SK-N-SH (cell line): Measurements from ENCODE around the gene TCF23. TPM values are rescaled to one million over a fixed set of nuclear protein-coding genes. Genes with fewer than 3 reads are reported as not detected.

Experiments used
- CTCF ChIA-PET: fragments of 300-600, 350-600 bp; formaldehyde crosslinking; extraction: SDS; loops from one replicate; lab custom pipeline; 2021; lab: Yijun Ruan, JAX
- POLR2A ChIA-PET: fragments of 350-600 bp; sonication (Branson Sonifier 250); formaldehyde crosslinking; extraction: SDS; loops from one replicate; lab custom pipeline; 2020; ENCODE audit warnings: antibody characterized with exemption, inconsistent platforms; lab: Yijun Ruan, JAX
- DNase-seq: peaks from one replicate; pipeline ENCODE4 v3.0.0; 2012
- H2AFZ ChIP-seq: fragments of 200-600 bp; sonication (generic); 2 replicates; pipeline ENCODE4 v1.8.1; 2016; ENCODE audit warnings: antibody characterized with exemption, mild to moderate bottlenecking, low read depth
- H3F3A ChIP-seq: fragments of 200-600 bp; sonication (generic); replicated peaks from 2 replicates; pipeline ENCODE3; 2016; ENCODE audit warnings: antibody characterized with exemption, mild to moderate bottlenecking; ENCODE audit not compliant: insufficient read depth
- H3K27ac ChIP-seq, 2 experiments: fragments of 200-500 bp in 1 of 2; fragments of 200-600 bp in 1 of 2; sonication (Bioruptor generic) in 1 of 2; sonication (generic), shearing (Covaris generic) in 1 of 2; 2 replicates each; pipeline versions ENCODE4 v1.5.1 to v1.6.1; 2014 to 2016; ENCODE audit warnings: low read depth in 2 of 2, inconsistent platforms in 1 of 2, low read length in 1 of 2, mild to moderate bottlenecking in 1 of 2, mixed read lengths in 1 of 2
- H3K27me3 ChIP-seq: fragments of 200-600 bp; sonication (generic), shearing (Covaris generic); 2 replicates; pipeline ENCODE4 v1.6.1; 2016; ENCODE audit warnings: mixed run types; ENCODE audit not compliant: insufficient read depth
- H3K36me3 ChIP-seq, 2 experiments: fragments of 200-500 bp in 1 of 2; fragments of 200-600 bp in 1 of 2; sonication (Bioruptor generic) in 1 of 2; sonication (generic) in 1 of 2; replicated peaks in 1 of 2; 2 replicates each; pipeline versions ENCODE3 to v1.5.1; 2014 to 2016; ENCODE audit warnings: low read length in 1 of 2, mild to moderate bottlenecking in 1 of 2; ENCODE audit not compliant: insufficient read depth in 2 of 2, control insufficient read depth in 1 of 2
- H3K4me1 ChIP-seq, 2 experiments: fragments of 200-500 bp in 1 of 2; fragments of 200-600 bp in 1 of 2; sonication (Bioruptor generic) in 1 of 2; sonication (generic), shearing (Covaris generic) in 1 of 2; 2 replicates each; pipeline versions ENCODE4 v1.5.1 to v1.6.1; 2014 to 2016; ENCODE audit warnings: low read depth in 1 of 2, low read length in 1 of 2, mixed run types in 1 of 2; ENCODE audit not compliant: insufficient read depth in 2 of 2, control insufficient read depth in 1 of 2
- H3K4me2 ChIP-seq: fragments of 200-600 bp; sonication (generic), shearing (Covaris generic); 2 replicates; pipeline ENCODE4 v1.6.1; 2017; ENCODE audit warnings: mixed run types
- H3K4me3 ChIP-seq, 2 experiments: fragments of 200-500 bp in 1 of 2; fragments of 200-600 bp in 1 of 2; sonication (Bioruptor generic) in 1 of 2; sonication (generic), shearing (Covaris generic) in 1 of 2; 2 replicates each; pipeline versions ENCODE4 v1.5.1 to v1.8.1; 2014 to 2016; ENCODE audit warnings: low read depth in 2 of 2, inconsistent platforms in 1 of 2, low read length in 1 of 2, mild to moderate bottlenecking in 1 of 2, mixed read lengths in 1 of 2, moderate library complexity in 1 of 2
- H3K79me2 ChIP-seq: fragments of 200-600 bp; sonication (generic); 2 replicates; pipeline ENCODE4 v1.8.1; 2017; ENCODE audit warnings: mild to moderate bottlenecking; ENCODE audit not compliant: insufficient read depth
- H3K9ac ChIP-seq: fragments of 200-600 bp; sonication (generic); 2 replicates; pipeline ENCODE4 v1.6.1; 2017; ENCODE audit warnings: mixed run types
- H3K9me2 ChIP-seq: fragments of 200-600 bp; sonication (generic); 2 replicates; pipeline ENCODE4 v1.6.1; 2017; ENCODE audit warnings: mixed run types
- H3K9me3 ChIP-seq: fragments of 200-600 bp; sonication (generic); 2 replicates; pipeline ENCODE4 v1.6.1; 2017; ENCODE audit warnings: mixed run types, mild to moderate bottlenecking, moderate library complexity
- H4K20me1 ChIP-seq: fragments of 200-600 bp; sonication (generic); 2 replicates; pipeline ENCODE4 v1.6.1; 2017; ENCODE audit warnings: mild to moderate bottlenecking, mixed run types; ENCODE audit not compliant: insufficient read depth
- CHD2 ChIP-seq: fragments of 150-350 bp; IDR thresholded peaks from 2 replicates; pipeline ENCODE4 v1.6.1; 2018; ENCODE audit warnings: low read length; ENCODE audit not compliant: partially characterized antibody
- ELF1 ChIP-seq: IDR thresholded peaks from 2 replicates; pipeline ENCODE4 v1.4.0; 2012
- EP300 ChIP-seq, 2 experiments: IDR thresholded peaks; 2 replicates each; pipeline versions ENCODE4 v1.4.0 to v1.6.1; 2012; ENCODE audit warnings: borderline replicate concordance in 1 of 2, low read depth in 1 of 2, low read length in 1 of 2
- EZH2phosphoT487 ChIP-seq: fragments of 200-600 bp; sonication (generic); IDR thresholded peaks from 2 replicates; pipeline ENCODE4 v1.6.1; 2017; ENCODE audit warnings: low read depth, mixed run types, mild to moderate bottlenecking, antibody characterized with exemption, moderate library complexity, borderline replicate concordance
- FOSL2 ChIP-seq: IDR thresholded peaks from 2 replicates; pipeline ENCODE4 v1.4.0; 2012; ENCODE audit warnings: low read depth, mild to moderate bottlenecking, moderate library complexity, borderline replicate concordance
- FOXM1 ChIP-seq: IDR thresholded peaks from 2 replicates; pipeline ENCODE4 v1.4.0; 2012; ENCODE audit warnings: low read depth, mild to moderate bottlenecking
- MEF2A ChIP-seq: IDR thresholded peaks from 2 replicates; pipeline ENCODE4 v1.4.0; 2012; ENCODE audit warnings: low read depth, borderline replicate concordance
- POLR2AphosphoS5 ChIP-seq: IDR thresholded peaks from 2 replicates; pipeline ENCODE4 v1.6.1; 2012; ENCODE audit warnings: low read depth, low read length
- RAD21 ChIP-seq: IDR thresholded peaks from 2 replicates; pipeline ENCODE4 v1.6.1; 2012; ENCODE audit warnings: mild to moderate bottlenecking, low read length
- RFX5 ChIP-seq: IDR thresholded peaks from 2 replicates; pipeline ENCODE4 v1.6.1; 2012; ENCODE audit warnings: mild to moderate bottlenecking, improper control_type of control experiment, low read length
- SIN3A ChIP-seq: IDR thresholded peaks from 2 replicates; pipeline ENCODE4 v1.6.1; 2012; ENCODE audit warnings: low read depth, mild to moderate bottlenecking, low read length, moderate library complexity, borderline replicate concordance
- TEAD4 ChIP-seq: IDR thresholded peaks from 2 replicates; pipeline ENCODE4 v1.4.0; 2012; ENCODE audit warnings: mild to moderate bottlenecking, borderline replicate concordance; ENCODE audit not compliant: insufficient read depth
- WGBS: methylation state at CpG from one replicate; pipeline ENCODE4 v1.1.6; 2017; ENCODE audit warnings: low lambda C conversion rate; 5-methylcytosine and 5-hydroxymethylcytosine counted together
- polyA plus RNA-seq, 3 experiments: library from polyadenylated mRNA; depleted of rRNA; stranded (reverse); fragments of >200 nt; gene quantifications; 2 replicates each; pipeline ENCODE4 v1.2.3, GENCODE V29; 2012
- TF ChIP-seq, protein P1 (sequence below): IDR thresholded peaks from 2 replicates; pipeline ENCODE4 v1.4.0; 2012; ENCODE audit warnings: low read depth, borderline replicate concordance
- TF ChIP-seq, protein P2 (sequence below): fragments of 150-350 bp; IDR thresholded peaks from 2 replicates; pipeline ENCODE4 v1.6.1; 2016; ENCODE audit warnings: mild to moderate bottlenecking, low read depth, low read length
- TF ChIP-seq, protein P3 (sequence below): fragments of 150-350 bp; IDR thresholded peaks from 2 replicates; pipeline ENCODE4 v1.6.1; 2017; ENCODE audit warnings: antibody characterized with exemption, low read length, low read depth, borderline replicate concordance

Gene TCF23
- polyA plus RNA-seq, 1 of the 3 experiments (the other 2 are of a cell fraction) = not detected

DNA sequence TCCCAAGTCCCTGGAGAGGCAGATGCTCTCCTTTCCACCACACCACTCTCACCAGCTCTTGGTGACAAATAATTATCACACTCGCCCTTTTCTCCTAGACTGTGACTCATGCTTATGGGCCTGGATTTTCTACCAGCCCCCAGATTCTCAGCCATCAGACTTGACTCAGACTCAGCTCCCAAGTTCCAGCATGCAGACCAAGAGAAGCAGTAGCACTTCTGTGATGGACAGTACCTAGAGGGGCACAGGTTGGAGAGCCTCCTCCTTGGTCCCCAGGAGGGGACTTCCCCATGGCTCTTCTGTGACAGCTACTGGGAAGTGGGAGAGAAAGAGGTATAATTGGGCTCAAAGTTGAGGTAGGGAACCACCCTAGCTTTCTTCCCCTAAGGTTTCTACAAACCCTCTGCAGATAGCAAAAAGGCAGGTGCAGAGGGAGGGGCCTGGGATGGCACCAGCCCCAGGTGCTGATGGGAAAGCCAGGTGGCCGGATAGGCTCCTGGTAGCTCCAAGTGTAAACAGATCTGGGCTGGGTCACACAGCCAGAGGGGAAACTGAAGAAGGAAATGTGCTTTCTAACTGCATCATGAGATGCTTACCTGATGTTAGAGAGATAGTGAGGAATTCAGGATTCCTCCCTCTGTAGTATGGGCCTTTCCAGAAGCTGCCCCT, 4.1 kb downstream of the TCF23 start:
- Histone ChIP-seq H3K27ac (no peak overlapping the region), H2AFZ (no peak overlapping the region), H3K36me3 (no peaks in the 10 kb centered on the region), H3K79me2 (no peaks in the 10 kb centered on the region), H4K20me1 (no peaks in the 10 kb centered on the region), H3K9ac (no peak overlapping the region), H3F3A (no peaks in the 10 kb centered on the region), H3K4me3 (no peak overlapping the region), H3K9me3 (no peaks in the 10 kb centered on the region), H3K9me2 (no peaks in the 10 kb centered on the region), H3K4me1 (no peaks in the 10 kb centered on the region), H3K27me3 (peaks cover 4% of the 10 kb centered on the region; the same call in 1 of the 2 replicates), H3K4me2 (no peak overlapping the region)
- DNase-seq = no peak
- ChIA-PET POLR2A (no interaction called here), CTCF (interaction anchor here (1.1 to 7.4 kb wide), 5 partner anchors 18 to 127 kb away, joined by 3 to 56 read pairs (median 4); no protein-coding TSS in a partner anchor)
- WGBS = 41% methylated on average over 2 of the region's 2 CpGs
- no peak for TF ChIP-seq SIN3A
- no peak for TF ChIP-seq FOXM1
- peak; percentile 8; the same call in 1 of the 2 replicates for TF ChIP-seq FOSL2
- TF ChIP-seq, all 33 proteins: peak for 1

DNA sequence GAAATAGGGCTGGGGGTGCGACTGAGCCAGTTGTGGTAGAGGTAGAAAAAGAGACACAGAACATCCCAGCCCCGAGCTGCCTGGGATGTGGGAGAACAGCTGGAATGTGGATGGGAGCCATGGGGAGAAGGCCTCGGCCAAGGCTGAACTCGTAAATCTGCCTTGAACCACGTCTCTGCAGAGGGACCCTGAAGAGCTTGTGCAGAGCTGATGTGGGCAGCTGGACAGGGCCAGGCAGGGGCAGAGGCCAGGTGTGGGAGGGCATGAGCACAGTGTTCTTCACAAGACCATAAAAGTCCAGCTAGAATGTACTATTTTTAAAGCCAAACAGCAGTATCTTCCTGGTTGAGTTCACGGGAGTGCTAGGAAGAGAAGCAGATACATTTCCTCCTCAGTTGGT, 5.7 kb downstream of the TCF23 start:
- Histone ChIP-seq H3K79me2 (no peaks in the 10 kb centered on the region), H3K4me3 (no peak overlapping the region), H4K20me1 (no peaks in the 10 kb centered on the region), H3K27me3 (peaks cover 2% of the 10 kb centered on the region; the same call in 1 of the 2 replicates), H3K9ac (no peak overlapping the region), H3K36me3 (no peaks in the 10 kb centered on the region)
- POLR2A ChIA-PET = no interaction called here
- TF ChIP-seq POLR2AphosphoS5 = no peak
- no peak for TF ChIP-seq EP300 (IDR thresholded peaks at IDR 0.05; ENCODE audit: borderline replicate concordance in 1 of 2, low read depth in 1 of 2, low read length in 1 of 2)
- TF ChIP-seq RAD21 = no peak
- no peak for TF ChIP-seq ELF1
- no peak for TF ChIP-seq FOXM1
- TF ChIP-seq, protein P1, sequence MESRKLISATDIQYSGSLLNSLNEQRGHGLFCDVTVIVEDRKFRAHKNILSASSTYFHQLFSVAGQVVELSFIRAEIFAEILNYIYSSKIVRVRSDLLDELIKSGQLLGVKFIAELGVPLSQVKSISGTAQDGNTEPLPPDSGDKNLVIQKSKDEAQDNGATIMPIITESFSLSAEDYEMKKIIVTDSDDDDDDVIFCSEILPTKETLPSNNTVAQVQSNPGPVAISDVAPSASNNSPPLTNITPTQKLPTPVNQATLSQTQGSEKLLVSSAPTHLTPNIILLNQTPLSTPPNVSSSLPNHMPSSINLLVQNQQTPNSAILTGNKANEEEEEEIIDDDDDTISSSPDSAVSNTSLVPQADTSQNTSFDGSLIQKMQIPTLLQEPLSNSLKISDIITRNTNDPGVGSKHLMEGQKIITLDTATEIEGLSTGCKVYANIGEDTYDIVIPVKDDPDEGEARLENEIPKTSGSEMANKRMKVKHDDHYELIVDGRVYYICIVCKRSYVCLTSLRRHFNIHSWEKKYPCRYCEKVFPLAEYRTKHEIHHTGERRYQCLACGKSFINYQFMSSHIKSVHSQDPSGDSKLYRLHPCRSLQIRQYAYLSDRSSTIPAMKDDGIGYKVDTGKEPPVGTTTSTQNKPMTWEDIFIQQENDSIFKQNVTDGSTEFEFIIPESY = no peak
- TF ChIP-seq, protein P2, sequence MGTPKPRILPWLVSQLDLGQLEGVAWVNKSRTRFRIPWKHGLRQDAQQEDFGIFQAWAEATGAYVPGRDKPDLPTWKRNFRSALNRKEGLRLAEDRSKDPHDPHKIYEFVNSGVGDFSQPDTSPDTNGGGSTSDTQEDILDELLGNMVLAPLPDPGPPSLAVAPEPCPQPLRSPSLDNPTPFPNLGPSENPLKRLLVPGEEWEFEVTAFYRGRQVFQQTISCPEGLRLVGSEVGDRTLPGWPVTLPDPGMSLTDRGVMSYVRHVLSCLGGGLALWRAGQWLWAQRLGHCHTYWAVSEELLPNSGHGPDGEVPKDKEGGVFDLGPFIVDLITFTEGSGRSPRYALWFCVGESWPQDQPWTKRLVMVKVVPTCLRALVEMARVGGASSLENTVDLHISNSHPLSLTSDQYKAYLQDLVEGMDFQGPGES = no peak
- TF ChIP-seq TEAD4 = no peak
- TF ChIP-seq CHD2 = no peak
- TF ChIP-seq, protein P3, sequence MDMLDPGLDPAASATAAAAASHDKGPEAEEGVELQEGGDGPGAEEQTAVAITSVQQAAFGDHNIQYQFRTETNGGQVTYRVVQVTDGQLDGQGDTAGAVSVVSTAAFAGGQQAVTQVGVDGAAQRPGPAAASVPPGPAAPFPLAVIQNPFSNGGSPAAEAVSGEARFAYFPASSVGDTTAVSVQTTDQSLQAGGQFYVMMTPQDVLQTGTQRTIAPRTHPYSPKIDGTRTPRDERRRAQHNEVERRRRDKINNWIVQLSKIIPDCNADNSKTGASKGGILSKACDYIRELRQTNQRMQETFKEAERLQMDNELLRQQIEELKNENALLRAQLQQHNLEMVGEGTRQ = no peak
- no peak for TF ChIP-seq RFX5
- no peak for TF ChIP-seq SIN3A
- no peak for TF ChIP-seq MEF2A
- no peak for TF ChIP-seq EZH2phosphoT487
- TF ChIP-seq, all 33 proteins: peak for 0
- H2AFZ ChIP-seq = no peak overlapping the region
- H3K9me3 ChIP-seq = no peaks in the 10 kb centered on the region
- no peaks in the 10 kb centered on the region for H3K9me2 ChIP-seq
- 67% methylated on average over 6 of the region's 6 CpGs for WGBS
- CTCF ChIA-PET = interaction anchor here (1.0 to 7.4 kb wide), 7 partner anchors 9 to 125 kb away, joined by 3 to 56 read pairs (median 5); no protein-coding TSS in a partner anchor
- H3K4me2 ChIP-seq = no peak overlapping the region
- no peaks in the 10 kb centered on the region for H3K4me1 ChIP-seq
- no peak for DNase-seq
- no peaks in the 10 kb centered on the region for H3F3A ChIP-seq
- H3K27ac ChIP-seq = no peak overlapping the region
